ENCODE measurements around the gene SLC36A4.

Gene SLC36A4

GRCh38 chr11:93099806-93100205 is 98.0 kb downstream of the SLC36A4 start:
- H3K36me3 ChIP-seq (ENCODE audit: control insufficient read depth, insufficient read depth, low read length) = no peaks in the 10 kb centered on the region
- no peaks in the 10 kb centered on the region for H3K27me3 ChIP-seq (replicated peaks; ENCODE audit: control insufficient read depth, insufficient read depth, low read length)
- no peak overlapping the region for H3K4me3 ChIP-seq (replicated peaks; ENCODE audit: low read depth, low read length)
- no peak for TF ChIP-seq CTCF (IDR thresholded peaks at IDR 0.05; ENCODE audit: insufficient read depth, low read length, poor library complexity, severe bottlenecking)
- DNase-seq (ENCODE audit: extremely low read depth, insufficient read length) = no peak

Data from GM06990 (cell line).